CD14-positive monocyte (primary cell): Measurements from ENCODE around the gene OR2H2. TPM values are rescaled to one million over a fixed set of nuclear protein-coding genes. Genes with fewer than 3 reads are reported as not detected.

Experiments used
- DNase-seq, 3 donors: peaks; one replicate each; pipeline ENCODE4 v3.0.0-alpha.2; 2011 to 2022
- H2AFZ ChIP-seq: 2 replicates; pipeline ENCODE4 v1.6.0; 2012; ENCODE audit warnings: mild to moderate bottlenecking, low read depth, low read length, inconsistent platforms; ENCODE audit not compliant: insufficient read depth, poor library complexity, severe bottlenecking
- H3K27ac ChIP-seq, 2 donors: 1 replicate in 1 of 2; 2 replicates in 1 of 2; pipeline ENCODE4 v1.5.1; 2012 to 2013; ENCODE audit warnings: low read length in 2 of 2, control low read depth in 1 of 2, inconsistent platforms in 1 of 2, low read depth in 1 of 2, mild to moderate bottlenecking in 1 of 2
- H3K27me3 ChIP-seq, 2 donors: one replicate each; pipeline versions ENCODE4 v1.6.0 to v1.6.1; 2011 to 2013; ENCODE audit warnings: low read length in 2 of 2; ENCODE audit not compliant: control insufficient read depth in 2 of 2, insufficient read depth in 2 of 2
- H3K36me3 ChIP-seq, 2 donors: replicated peaks in 1 of 2; 1 replicate in 1 of 2; 2 replicates in 1 of 2; pipeline versions ENCODE4 v1.5.1 to v1.6.1; 2012 to 2013; ENCODE audit warnings: low read length in 2 of 2, control low read depth in 1 of 2, inconsistent platforms in 1 of 2, mild to moderate bottlenecking in 1 of 2; ENCODE audit not compliant: insufficient read depth in 2 of 2, control insufficient read depth in 1 of 2
- H3K4me1 ChIP-seq, 2 donors: 1 replicate in 1 of 2; 2 replicates in 1 of 2; pipeline versions ENCODE4 v1.5.1 to v1.6.1; 2012 to 2013; ENCODE audit warnings: low read length in 2 of 2, control low read depth in 1 of 2, inconsistent platforms in 1 of 2, mild to moderate bottlenecking in 1 of 2, moderate library complexity in 1 of 2; ENCODE audit not compliant: insufficient read depth in 2 of 2, control insufficient read depth in 1 of 2
- H3K4me2 ChIP-seq: replicated peaks from 2 replicates; pipeline ENCODE3; 2012; ENCODE audit warnings: low read length, moderate library complexity, mild to moderate bottlenecking; ENCODE audit not compliant: poor library complexity, severe bottlenecking; ENCODE audit errors: extremely low read depth
- H3K4me3 ChIP-seq, 3 experiments: fragments of 200-600 bp in 1 of 3; sonication (generic) in 1 of 3; replicated peaks in 1 of 3; 1 replicate in 2 of 3; 2 replicates in 1 of 3; pipeline ENCODE4 v1.5.1; 2011 to 2013; ENCODE audit warnings: low read length in 3 of 3, mild to moderate bottlenecking in 3 of 3, control low read depth in 2 of 3, low read depth in 2 of 3, inconsistent platforms in 1 of 3, moderate library complexity in 1 of 3
- H3K79me2 ChIP-seq: 2 replicates; pipeline ENCODE4 v1.6.0; 2012; ENCODE audit warnings: mild to moderate bottlenecking, control low read depth, inconsistent platforms, low read length, moderate library complexity; ENCODE audit not compliant: insufficient read depth
- H3K9ac ChIP-seq: 2 replicates; pipeline ENCODE4 v1.6.0; 2017; ENCODE audit warnings: low read length, mild to moderate bottlenecking; ENCODE audit not compliant: insufficient read depth, poor library complexity, severe bottlenecking
- H3K9me3 ChIP-seq, 2 donors: replicated peaks in 1 of 2; 1 replicate in 1 of 2; 2 replicates in 1 of 2; pipeline versions ENCODE4 v1.5.1 to v1.6.1; 2012 to 2013; ENCODE audit warnings: low read length in 2 of 2, control low read depth in 1 of 2; ENCODE audit not compliant: control insufficient read depth in 1 of 2, insufficient read depth in 1 of 2
- H4K20me1 ChIP-seq: 2 replicates; pipeline ENCODE4 v1.6.0; 2012; ENCODE audit warnings: mild to moderate bottlenecking, low read length, control low read depth, moderate library complexity; ENCODE audit not compliant: insufficient read depth
- H3K27ac Mint-ChIP-seq, 7 donors: one replicate each; pipeline ENCODE4 v1.8.0; 2020; ENCODE audit warnings: mild to moderate bottlenecking in 7 of 7, mixed read lengths in 7 of 7, moderate library complexity in 6 of 7, inconsistent platforms in 2 of 7
- H3K27me3 Mint-ChIP-seq, 3 donors: one replicate each; pipeline ENCODE4 v1.8.0; 2021 to 2022; ENCODE audit warnings: low read depth in 3 of 3, mild to moderate bottlenecking in 3 of 3, mixed read lengths in 3 of 3, moderate library complexity in 3 of 3, inconsistent platforms in 1 of 3
- H3K36me3 Mint-ChIP-seq, 2 donors: one replicate each; pipeline ENCODE4 v1.8.0; 2020; ENCODE audit warnings: mixed read lengths in 2 of 2, inconsistent platforms in 1 of 2, mild to moderate bottlenecking in 1 of 2
- H3K4me1 Mint-ChIP-seq: one replicate; pipeline ENCODE4 v1.8.0; 2020; ENCODE audit warnings: mild to moderate bottlenecking, mixed read lengths
- H3K4me3 Mint-ChIP-seq, 2 donors: one replicate each; pipeline ENCODE4 v1.8.0; 2020; ENCODE audit warnings: mild to moderate bottlenecking in 2 of 2, mixed read lengths in 2 of 2, moderate library complexity in 1 of 2
- H3K9me3 Mint-ChIP-seq, 7 donors: one replicate each; pipeline ENCODE4 v1.8.0; 2020 to 2022; ENCODE audit warnings: mixed read lengths in 7 of 7, mild to moderate bottlenecking in 6 of 7, moderate library complexity in 6 of 7, inconsistent platforms in 2 of 7
- CTCF ChIP-seq: fragments of 200-600 bp; IDR thresholded peaks from one replicate; pipeline ENCODE4 v1.8.0; 2022; ENCODE audit warnings: antibody characterized with exemption, mild to moderate bottlenecking
- WGBS: methylation state at CpG from one replicate; pipeline ENCODE4 v1.1.5; 2013; ENCODE audit warnings: missing lambda C conversion rate; ENCODE audit not compliant: insufficient coverage; 5-methylcytosine and 5-hydroxymethylcytosine counted together
- intact Hi-C, 2 donors: fragments of 100-400 bp; cut with micrococcal nuclease; formaldehyde crosslinking; loops; one replicate each; pipeline versions ENCODE4 v1.15.0 to v1.15.1; 2023
- polyA plus RNA-seq, 3 donors: library from polyadenylated mRNA; depleted of rRNA in 1 of 3; unstranded in 2 of 3; stranded (reverse) in 1 of 3; fragments of 300-500 nt in 2 of 3; fragments of >200 nt in 1 of 3; fragmentation: Illumina TruSeq in 2 of 3; gene quantifications; 1 replicate in 2 of 3; 2 replicates in 1 of 3; pipeline ENCODE4 v1.2.3, GENCODE V29; 2012 to 2021

The OR2H2 gene
- polyA plus RNA-seq, 3 donors: not detected

- Histone ChIP-seq H3K4me2 (no peak overlapping the region), H3K27me3 (peaks cover 0 to 5% of the 10 kb centered on the region in 2 donors), H3K4me3 (no peak overlapping the region), H3K79me2 (no peaks in the 10 kb centered on the region), H3K4me1 (no peaks in the 10 kb centered on the region), H3K9ac (no peak overlapping the region), H2AFZ (no peak overlapping the region), H4K20me1 (no peaks in the 10 kb centered on the region), H3K9me3 (no peaks in the 10 kb centered on the region), H3K36me3 (no peaks in the 10 kb centered on the region), H3K27ac (no peak overlapping the region)
- H3K4me1 Mint-ChIP-seq: no peaks in the 10 kb centered on the region
- intact Hi-C loops: loop anchor here in 1 of 2 donors (5.0 kb wide), 1 partner anchor 904 kb away; no protein-coding TSS in a partner anchor
- H3K4me3 Mint-ChIP-seq: no peak overlapping the region
- TF ChIP-seq CTCF: no peak
- no peaks in the 10 kb centered on the region for H3K9me3 Mint-ChIP-seq
- no peak for DNase-seq
- H3K36me3 Mint-ChIP-seq: no peaks in the 10 kb centered on the region
- H3K27ac Mint-ChIP-seq: no peak overlapping the region
- 58% methylated on average over 2 of the region's 2 CpGs for WGBS
- peaks cover 9 to 15% (median 11%) of the 10 kb centered on the region in 3 donors for H3K27me3 Mint-ChIP-seq
Observed at GRCh38 chr6:29591677-29592076, 6.8 kb downstream of the OR2H2 start.

- H3K79me2 ChIP-seq: no peaks in the 10 kb centered on the region
- H4K20me1 ChIP-seq: no peaks in the 10 kb centered on the region
- no peak for TF ChIP-seq CTCF
- H3K36me3 Mint-ChIP-seq: no peaks in the 10 kb centered on the region
- no peaks in the 10 kb centered on the region for H3K9me3 ChIP-seq
- H3K4me2 ChIP-seq: no peak overlapping the region
- intact Hi-C loops: loop anchor here in 1 of 2 donors (5.0 kb wide), 1 partner anchor 906 kb away; no protein-coding TSS in a partner anchor
- H3K4me3 ChIP-seq: no peak overlapping the region
- H3K27ac ChIP-seq: no peak overlapping the region
- H3K4me3 Mint-ChIP-seq: no peak overlapping the region
- peaks cover 3 to 8% (median 6%) of the 10 kb centered on the region in 3 donors for H3K27me3 Mint-ChIP-seq
- peaks cover 0 to 5% of the 10 kb centered on the region in 2 donors for H3K27me3 ChIP-seq
- no peaks in the 10 kb centered on the region for H3K9me3 Mint-ChIP-seq
- H3K36me3 ChIP-seq: no peaks in the 10 kb centered on the region
- H3K27ac Mint-ChIP-seq: no peak overlapping the region
- 15% methylated on average over 2 of the region's 4 CpGs for WGBS
- H2AFZ ChIP-seq: no peak overlapping the region
- H3K9ac ChIP-seq: no peak overlapping the region
- H3K4me1 ChIP-seq: no peaks in the 10 kb centered on the region
- no peak for DNase-seq
- H3K4me1 Mint-ChIP-seq: no peaks in the 10 kb centered on the region
Observed at GRCh38 chr6:29593199-29593855, 8.4 kb downstream of the OR2H2 start.
